Purkinje cell (primary cell): ENCODE data around the gene ATP6AP2. TPM values are rescaled to one million over a fixed set of nuclear protein-coding genes. Genes with fewer than 3 reads are reported as not detected.

ENCODE experiments used
- polyA plus RNA-seq: library from polyadenylated mRNA; unstranded; fragments of >200 nt; fragmentation: Nextera tagmentation; gene quantifications from 2 replicates; pipeline ENCODE4 v1.2.1, GENCODE V29; 2014

ATP6AP2 gene
- polyA plus RNA-seq: 558 and 634 TPM in 2 replicates

GRCh38 chrX:40580537-40581335 lies at the start of gene ATP6AP2:
ATP6AP2 (plus strand) TSS chrX:40580970; CDS start chrX:40581066, 96 bp downstream.

GRCh38 chrX:40623139-40623536 lies 42.4 kb downstream of the ATP6AP2 start, which contains the start of gene MPC1L:
MPC1L (plus strand) TSS chrX:40623428; CDS start chrX:40623566, 138 bp downstream.

GRCh38 chrX:40647307-40648197 lies 66.8 kb downstream of the ATP6AP2 start, which contains the start of gene CXorf38:
CXorf38 (minus strand) TSS chrX:40647561; CDS start chrX:40647520, 41 bp downstream.

Other genes with a start within 250 kb of the ATP6AP2 start
- not detected in 2 replicates for gene MPC1L, start 42.5 kb downstream of the ATP6AP2 start, polyA plus RNA-seq
- 0.86 and 0.90 TPM in 2 replicates for gene CXorf38, start 66.6 kb downstream of the ATP6AP2 start, polyA plus RNA-seq
- 13.1 and 26.1 TPM in 2 replicates for gene MED14, start 154.6 kb downstream of the ATP6AP2 start, polyA plus RNA-seq